ENCODE data around the gene SP140L. TPM values are rescaled to one million over a fixed set of nuclear protein-coding genes. Genes with fewer than 3 reads are reported as not detected.

Gene SP140L
- total and polyA plus RNA-seq, 5 experiments from 2014 or later = 25.3 to 91.7 (median 43.1) TPM

DNA sequence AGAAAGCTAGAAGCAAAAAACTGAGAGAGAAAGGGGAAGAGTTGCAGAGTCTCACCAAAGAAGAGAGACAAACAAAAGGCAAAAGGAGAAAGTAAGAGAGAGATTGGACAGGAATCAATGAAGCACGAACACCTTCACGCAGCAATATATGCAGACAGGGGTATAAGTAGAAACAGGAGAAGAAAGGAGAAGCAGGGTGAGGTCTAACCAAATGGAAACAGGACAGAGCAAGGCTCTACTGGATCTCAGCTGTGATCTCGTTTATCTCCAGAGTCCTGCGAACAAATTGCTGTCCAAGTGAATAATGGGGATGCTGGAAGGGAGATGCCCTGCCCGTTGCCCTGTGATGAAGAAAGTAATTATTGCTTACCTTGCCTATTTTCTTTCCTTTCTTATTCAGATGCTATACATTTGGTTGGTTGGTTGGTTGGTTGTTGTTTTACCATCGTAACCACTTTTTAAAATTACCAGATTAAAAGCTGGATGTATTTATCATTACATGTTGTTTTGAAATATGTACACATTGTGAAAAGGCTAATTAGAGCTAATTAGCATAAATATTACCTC is 123.0 kb downstream of the SP140L start:
- POLR2A ChIA-PET = interaction anchor here (0.6 kb wide), 1 partner anchor 60 kb away, joined by 4 read pairs; no protein-coding TSS in a partner anchor
- Mint-ChIP-seq H3K9me3 (peaks cover 0 to 6% (median 1%) of the 10 kb centered on the region in 9 donors), H3K36me3 (peaks cover 46 to 93% (median 84%) of the 10 kb centered on the region in 3 donors), H3K27me3 (no peaks in the 10 kb centered on the region), H3K4me3 (peak overlapping the region in 1 of 10 donors; percentile 49), H3K4me1 (peaks cover 41 to 93% (median 70%) of the 10 kb centered on the region in 4 donors), H3K27ac (peak overlapping the region in 7 of 10 donors; percentile 20 to 88 (median 54))
- DNase-seq (no peak), ATAC-seq (no peak)

DNA sequence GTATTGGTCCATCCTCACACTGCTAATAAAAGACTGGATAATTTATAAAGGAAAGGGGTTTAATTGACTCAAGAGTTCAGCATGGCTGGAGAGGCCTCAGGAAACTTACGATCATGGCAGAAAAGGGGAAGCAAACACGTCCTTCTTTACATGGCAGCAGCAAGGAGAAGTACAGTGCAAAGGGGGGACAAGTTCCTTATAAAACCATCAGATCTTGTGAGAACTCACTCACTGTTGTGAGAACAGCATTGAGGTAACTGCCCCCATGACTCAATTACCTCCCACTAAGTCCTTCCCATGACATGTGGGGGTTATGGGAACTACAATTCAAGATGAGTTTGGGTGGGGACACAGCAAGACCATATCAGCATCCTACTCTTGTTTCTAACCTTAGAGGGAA is 126.0 kb downstream of the SP140L start:
- DNase-seq = no peak
- POLR2A ChIA-PET = no interaction called here
- Mint-ChIP-seq H3K36me3 (peaks cover 46 to 94% (median 82%) of the 10 kb centered on the region in 3 donors), H3K27ac (peak overlapping the region in 4 of 10 donors; percentile 23 to 68 (median 50)), H3K27me3 (no peaks in the 10 kb centered on the region), H3K4me3 (no peak overlapping the region), H3K4me1 (peaks cover 36 to 93% (median 66%) of the 10 kb centered on the region in 4 donors), H3K9me3 (peaks cover 4 to 20% (median 15%) of the 10 kb centered on the region in 9 donors)
- ATAC-seq = no peak

Other genes with a start within 250 kb of the SP140L start
- 100 to 1,000 TPM; 116 to 121 TPM for gene SP110, start 107.2 kb upstream of the SP140L start, total RNA-seq
- 100 to 1,000 TPM in 2 of 3 donors, 10 to 100 TPM in 1; 82.8 to 115 (median 112) TPM for gene SP110, start 107.2 kb upstream of the SP140L start, polyA plus RNA-seq
- gene SP140, start 101.5 kb upstream of the SP140L start, total RNA-seq = 10 to 100 TPM; 23.1 to 27.5 TPM
- gene SP140, start 101.5 kb upstream of the SP140L start, polyA plus RNA-seq = 10 to 100 TPM in 2 of 3 donors, 1 to 10 TPM in 1; 7.5 to 14.8 (median 10.4) TPM
- 100 to 1,000 TPM; 209 to 221 TPM for gene SP100, start 89.0 kb downstream of the SP140L start, total RNA-seq
- 100 to 1,000 TPM in 1 of 3 donors, 10 to 100 TPM in 2; 81.0 to 174 (median 91.1) TPM for gene SP100, start 89.0 kb downstream of the SP140L start, polyA plus RNA-seq

Measured in naive thymus-derived CD8-positive, alpha-beta T cell (primary cell).